Esophagus squamous epithelium (tissue), 5 donors: ENCODE data around the gene APOL4. TPM values are rescaled to one million over a fixed set of nuclear protein-coding genes. Genes with fewer than 3 reads are reported as not detected.
"Not testable (repeated sequence)": the region's sequence is repeated elsewhere in the genome, so short reads cannot be mapped to it uniquely, and the experiment has no call there.

ENCODE experiments used
- DNase-seq: peaks from one replicate; lab custom pipeline; 2025; lab: John Stamatoyannopoulos, UW
- H3K27ac ChIP-seq, 4 donors: fragments of 200-600 bp; sonication (generic); one replicate each; pipeline ENCODE4 v1.5.1; 2016 to 2019; ENCODE audit warnings: mild to moderate bottlenecking in 1 of 4
- H3K27me3 ChIP-seq, 4 donors: fragments of 200-600 bp; sonication (generic); 1 replicate in 3 of 4; 2 replicates in 1 of 4; pipeline versions ENCODE4 v1.5.1 to v1.6.0; 2017 to 2021; ENCODE audit warnings: antibody characterized with exemption in 1 of 4
- H3K36me3 ChIP-seq, 3 donors: fragments of 200-600 bp; sonication (generic); one replicate each; pipeline ENCODE4 v1.5.1; 2016 to 2019
- H3K4me1 ChIP-seq, 3 donors: fragments of 200-600 bp; sonication (generic); one replicate each; pipeline ENCODE4 v1.5.1; 2017 to 2019
- H3K4me3 ChIP-seq, 4 donors: fragments of 200-600 bp; sonication (generic); 1 replicate in 3 of 4; 2 replicates in 1 of 4; pipeline ENCODE4 v1.5.1; 2016 to 2019; ENCODE audit warnings: mild to moderate bottlenecking in 2 of 4, moderate library complexity in 1 of 4
- H3K9me3 ChIP-seq, 3 donors: fragments of 200-600 bp; sonication (generic); one replicate each; pipeline ENCODE4 v1.5.1; 2016 to 2019
- CTCF ChIP-seq, 6 experiments: fragments of 450-650 bp in 4 of 6; fragments of 200-600 bp in 2 of 6; sonication (generic) in 2 of 6; IDR thresholded peaks; one replicate each; pipeline ENCODE4 v1.5.1; 2016 to 2019; ENCODE audit warnings: antibody characterized with exemption in 6 of 6, mild to moderate bottlenecking in 4 of 6, moderate library complexity in 4 of 6
- POLR2A ChIP-seq, 4 donors: fragments of 450-650 bp; IDR thresholded peaks; one replicate each; pipeline ENCODE4 v1.6.1; 2017; ENCODE audit warnings: antibody characterized with exemption in 4 of 4, mild to moderate bottlenecking in 4 of 4, moderate library complexity in 3 of 4
- WGBS, 2 donors: methylation state at CpG; one replicate each; pipeline ENCODE4 v1.1.5; 2018; 5-methylcytosine and 5-hydroxymethylcytosine counted together
- intact Hi-C: fragments of 100-400 bp; cut with DNase I; formaldehyde crosslinking; loops from one replicate; pipeline ENCODE4 v1.15.0; 2022
- total RNA-seq, 4 donors: library from RNA; depleted of rRNA; stranded (reverse); fragments of >200 nt; gene quantifications; one replicate each; pipeline ENCODE4 v1.1.0, GENCODE V29; 2016
- donor health status: DM: yes; HTN: yes; CAD: no.

The APOL4 gene
- total RNA-seq, 4 donors from 2014 or later: 0.45 to 10.3 (median 2.1) TPM

- Histone ChIP-seq H3K27ac (no peak overlapping the region), H3K9me3 (no peaks in the 10 kb centered on the region), H3K36me3 (no peaks in the 10 kb centered on the region), H3K27me3 (peaks cover 0 to 5% (median 0%) of the 10 kb centered on the region in 4 donors), H3K4me3 (no peak overlapping the region), H3K4me1 (peaks cover 0 to 7% (median 0%) of the 10 kb centered on the region in 3 donors)
- TF ChIP-seq POLR2A (IDR thresholded peaks at IDR 0.05): no peak
- no peak for TF ChIP-seq CTCF (IDR thresholded peaks at IDR 0.05)
- WGBS, 2 donors: 95 to 97% methylated on average over 4 of the region's 4 CpGs
- intact Hi-C loops: no loop called here
- no peak for DNase-seq
Observed at GRCh38 chr22:36213586-36213985, 12.0 kb upstream of the APOL4 start.

GRCh38 chr22:36212901-36213300, 11.3 kb upstream of the APOL4 start:
- TF ChIP-seq POLR2A (IDR thresholded peaks at IDR 0.05): no peak
- TF ChIP-seq CTCF (IDR thresholded peaks at IDR 0.05): no peak
- Histone ChIP-seq H3K36me3 (no peaks in the 10 kb centered on the region), H3K4me1 (peaks cover 0 to 14% (median 0%) of the 10 kb centered on the region in 3 donors), H3K27ac (no peak overlapping the region), H3K9me3 (no peaks in the 10 kb centered on the region), H3K27me3 (peaks cover 0 to 4% (median 0%) of the 10 kb centered on the region in 4 donors), H3K4me3 (no peak overlapping the region)
- intact Hi-C loops: no loop called here
- DNase-seq: no peak

- Histone ChIP-seq H3K36me3 (no peaks in the 10 kb centered on the region), H3K27me3 (no peaks in the 10 kb centered on the region), H3K27ac (no peak overlapping the region), H3K9me3 (no peaks in the 10 kb centered on the region), H3K4me1 (peaks cover 0 to 18% (median 0%) of the 10 kb centered on the region in 3 donors), H3K4me3 (no peak overlapping the region)
- TF ChIP-seq CTCF (IDR thresholded peaks at IDR 0.05) (no peak), POLR2A (IDR thresholded peaks at IDR 0.05) (no peak)
- intact Hi-C loops: no loop called here
- 55 to 58% methylated on average over 4 of the region's 4 CpGs for WGBS, 2 donors
- DNase-seq: no peak
Observed at GRCh38 chr22:36211237-36211861, 9.7 kb upstream of the APOL4 start.

- Histone ChIP-seq H3K27me3 (no peaks in the 10 kb centered on the region), H3K4me3 (no peak overlapping the region), H3K27ac (no peak overlapping the region), H3K36me3 (no peaks in the 10 kb centered on the region), H3K9me3 (no peaks in the 10 kb centered on the region), H3K4me1 (peaks cover 0 to 21% (median 0%) of the 10 kb centered on the region in 3 donors)
- no peak for DNase-seq
- 83 to 97% methylated on average over 3 of the region's 3 CpGs for WGBS, 2 donors
- intact Hi-C loops: no loop called here
- TF ChIP-seq POLR2A (IDR thresholded peaks at IDR 0.05) (no peak), CTCF (IDR thresholded peaks at IDR 0.05) (no peak)
Observed at GRCh38 chr22:36210224-36210623, 8.6 kb upstream of the APOL4 start.

GRCh38 chr22:36209488-36209908, 7.9 kb upstream of the APOL4 start:
- H3K4me3 ChIP-seq, H3K36me3 ChIP-seq, H3K27ac ChIP-seq, intact Hi-C loops, H3K27me3 ChIP-seq, H3K9me3 ChIP-seq, DNase-seq: not testable (repeated sequence)
- H3K4me1 ChIP-seq: peaks cover 0 to 23% (median 0%) of the 10 kb centered on the region in 3 donors
- 82 to 83% methylated on average over 5 of the region's 5 CpGs for WGBS, 2 donors
